ENCODE results near the gene TMEM272.

Gene TMEM272

GRCh38 chr13:51805313-51805712 is 39.7 kb downstream of the TMEM272 start:
- in situ Hi-C loops (cut with MboI; ENCODE audit: low pct_unique_long_range_greater_than_20kb, low sequenced_read_pairs, unreplicated experiment), result loop anchor here (10.0 to 25.0 kb wide), 3 partner anchors 332 to 668 kb away; partner anchors contain the start of gene NEK5
- DNase-seq (ENCODE audit: low spot score), result no peak
- TF ChIP-seq, protein P1, sequence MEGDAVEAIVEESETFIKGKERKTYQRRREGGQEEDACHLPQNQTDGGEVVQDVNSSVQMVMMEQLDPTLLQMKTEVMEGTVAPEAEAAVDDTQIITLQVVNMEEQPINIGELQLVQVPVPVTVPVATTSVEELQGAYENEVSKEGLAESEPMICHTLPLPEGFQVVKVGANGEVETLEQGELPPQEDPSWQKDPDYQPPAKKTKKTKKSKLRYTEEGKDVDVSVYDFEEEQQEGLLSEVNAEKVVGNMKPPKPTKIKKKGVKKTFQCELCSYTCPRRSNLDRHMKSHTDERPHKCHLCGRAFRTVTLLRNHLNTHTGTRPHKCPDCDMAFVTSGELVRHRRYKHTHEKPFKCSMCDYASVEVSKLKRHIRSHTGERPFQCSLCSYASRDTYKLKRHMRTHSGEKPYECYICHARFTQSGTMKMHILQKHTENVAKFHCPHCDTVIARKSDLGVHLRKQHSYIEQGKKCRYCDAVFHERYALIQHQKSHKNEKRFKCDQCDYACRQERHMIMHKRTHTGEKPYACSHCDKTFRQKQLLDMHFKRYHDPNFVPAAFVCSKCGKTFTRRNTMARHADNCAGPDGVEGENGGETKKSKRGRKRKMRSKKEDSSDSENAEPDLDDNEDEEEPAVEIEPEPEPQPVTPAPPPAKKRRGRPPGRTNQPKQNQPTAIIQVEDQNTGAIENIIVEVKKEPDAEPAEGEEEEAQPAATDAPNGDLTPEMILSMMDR (IDR thresholded peaks at IDR 0.05; ENCODE audit: extremely low read depth, insufficient read depth, missing control alignments), result no peak

- TF ChIP-seq, protein P1 (IDR thresholded peaks at IDR 0.05; ENCODE audit: extremely low read depth, insufficient read depth, missing control alignments), result no peak
- peak; percentile 46 for DNase-seq (ENCODE audit: low spot score)
- in situ Hi-C loops (cut with MboI; ENCODE audit: low pct_unique_long_range_greater_than_20kb, low sequenced_read_pairs, unreplicated experiment), result loop anchor here (10.0 to 25.0 kb wide), 3 partner anchors 333 to 667 kb away; partner anchors contain the start of gene NEK5
These were observed 40.4 kb downstream of the TMEM272 start for GRCh38 chr13:51804295-51805172.

GRCh38 chr13:51803422-51804294 is 41.3 kb downstream of the TMEM272 start, which contains the start of gene DHRS12:
Gene DHRS12, minus strand, starts transcription at chr13:51804163. Its CDS starts 4,504 bp downstream, at chr13:51799659.
- in situ Hi-C loops (cut with MboI; ENCODE audit: low pct_unique_long_range_greater_than_20kb, low sequenced_read_pairs, unreplicated experiment), result loop anchor here (10.0 to 25.0 kb wide), 3 partner anchors 334 to 666 kb away; partner anchors contain the start of gene NEK5
- peak; percentile 93 for DNase-seq (ENCODE audit: low spot score)
- TF ChIP-seq, protein P1 (IDR thresholded peaks at IDR 0.05; ENCODE audit: extremely low read depth, insufficient read depth, missing control alignments), result peak; percentile 12

DNA sequence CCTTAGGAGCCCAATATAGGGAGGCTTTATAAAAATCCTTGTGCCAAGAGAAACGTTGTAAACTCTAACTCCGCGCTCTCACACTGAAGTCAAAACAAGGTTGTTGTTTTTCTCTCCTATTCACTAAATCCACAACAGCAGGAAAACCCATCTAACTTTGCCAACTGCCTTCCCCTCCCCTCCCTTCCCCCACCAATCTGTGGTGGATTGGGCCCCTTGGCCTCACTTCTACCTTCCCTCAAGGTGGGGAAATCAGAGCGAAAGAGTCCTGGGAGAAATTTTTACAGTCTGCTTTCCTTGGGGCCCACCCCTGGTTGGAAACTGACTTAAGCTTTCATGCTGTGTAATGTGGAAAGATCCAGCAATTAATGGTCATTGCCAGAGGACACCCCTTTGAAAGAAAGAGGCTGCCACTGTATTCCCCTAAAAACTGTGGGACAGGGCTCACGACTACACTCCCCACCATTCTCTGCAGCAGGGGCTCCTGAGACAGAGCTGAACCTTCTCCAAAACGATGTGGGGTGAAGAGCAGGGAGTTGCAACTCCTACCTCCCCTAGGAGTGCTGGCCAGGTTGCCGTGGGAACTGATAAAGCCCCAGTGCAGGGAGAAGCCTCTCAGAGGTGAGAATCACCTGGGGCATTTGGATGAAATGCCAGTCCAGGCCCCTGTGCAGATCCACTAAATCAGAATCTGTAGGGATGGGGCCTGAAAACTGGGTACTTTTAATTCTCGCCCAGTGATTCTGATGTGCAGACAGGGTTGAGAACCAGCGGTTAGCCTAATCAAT is 42.2 kb downstream of the TMEM272 start:
- no peak for DNase-seq (ENCODE audit: low spot score)
- TF ChIP-seq, protein P1 (IDR thresholded peaks at IDR 0.05; ENCODE audit: extremely low read depth, insufficient read depth, missing control alignments), result no peak
- in situ Hi-C loops (cut with MboI; ENCODE audit: low pct_unique_long_range_greater_than_20kb, low sequenced_read_pairs, unreplicated experiment), result loop anchor here (10.0 to 25.0 kb wide), 3 partner anchors 334 to 666 kb away; partner anchors contain the start of gene NEK5

DNA sequence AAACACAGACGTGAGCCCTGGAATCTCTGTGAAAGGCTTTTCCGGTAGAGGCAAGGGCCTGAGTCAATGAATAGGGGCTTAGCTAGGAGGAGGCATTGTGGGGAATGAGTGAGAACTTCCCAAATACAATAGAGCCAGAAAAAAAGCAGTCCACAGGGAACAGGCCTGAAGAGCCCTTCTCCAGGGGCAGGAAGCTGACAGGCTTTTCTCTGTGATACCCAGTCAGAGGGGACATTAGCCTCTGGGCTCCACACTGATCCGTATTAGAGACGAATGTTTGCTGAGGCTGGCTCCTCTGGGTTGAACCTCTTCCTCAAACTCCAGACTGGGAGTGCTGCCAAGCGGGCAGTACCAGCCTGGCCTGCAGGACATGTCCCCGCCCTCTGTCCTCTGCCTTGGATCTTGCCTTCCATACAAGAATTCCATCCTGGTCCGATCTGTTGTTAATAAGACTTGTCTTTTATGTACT is 43.3 kb downstream of the TMEM272 start:
- DNase-seq (ENCODE audit: low spot score), result no peak
- in situ Hi-C loops (cut with MboI; ENCODE audit: low pct_unique_long_range_greater_than_20kb, low sequenced_read_pairs, unreplicated experiment), result loop anchor here (10.0 to 25.0 kb wide), 3 partner anchors 336 to 664 kb away; partner anchors contain the start of gene NEK5
- TF ChIP-seq, protein P1 (IDR thresholded peaks at IDR 0.05; ENCODE audit: extremely low read depth, insufficient read depth, missing control alignments), result no peak

Measured in GM13977 (cell line).